ENCODE data around the gene SPEN.
"Not testable (repeated sequence)": the region's sequence is repeated elsewhere in the genome, so short reads cannot be mapped to it uniquely, and the experiment has no call there.

SPEN gene

GRCh38 chr1:15973772-15974171, 126.3 kb downstream of the SPEN start:
- TF ChIP-seq, protein P1, sequence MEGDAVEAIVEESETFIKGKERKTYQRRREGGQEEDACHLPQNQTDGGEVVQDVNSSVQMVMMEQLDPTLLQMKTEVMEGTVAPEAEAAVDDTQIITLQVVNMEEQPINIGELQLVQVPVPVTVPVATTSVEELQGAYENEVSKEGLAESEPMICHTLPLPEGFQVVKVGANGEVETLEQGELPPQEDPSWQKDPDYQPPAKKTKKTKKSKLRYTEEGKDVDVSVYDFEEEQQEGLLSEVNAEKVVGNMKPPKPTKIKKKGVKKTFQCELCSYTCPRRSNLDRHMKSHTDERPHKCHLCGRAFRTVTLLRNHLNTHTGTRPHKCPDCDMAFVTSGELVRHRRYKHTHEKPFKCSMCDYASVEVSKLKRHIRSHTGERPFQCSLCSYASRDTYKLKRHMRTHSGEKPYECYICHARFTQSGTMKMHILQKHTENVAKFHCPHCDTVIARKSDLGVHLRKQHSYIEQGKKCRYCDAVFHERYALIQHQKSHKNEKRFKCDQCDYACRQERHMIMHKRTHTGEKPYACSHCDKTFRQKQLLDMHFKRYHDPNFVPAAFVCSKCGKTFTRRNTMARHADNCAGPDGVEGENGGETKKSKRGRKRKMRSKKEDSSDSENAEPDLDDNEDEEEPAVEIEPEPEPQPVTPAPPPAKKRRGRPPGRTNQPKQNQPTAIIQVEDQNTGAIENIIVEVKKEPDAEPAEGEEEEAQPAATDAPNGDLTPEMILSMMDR (conservative IDR thresholded peaks at IDR 0.05; ENCODE audit: control insufficient read depth, insufficient read depth, low read depth, low read length), result no peak
- no peak for DNase-seq (ENCODE audit: low read depth)
- no peak overlapping the region for H3K4me3 ChIP-seq (ENCODE audit: control insufficient read depth, low read depth, low read length)

DNA sequence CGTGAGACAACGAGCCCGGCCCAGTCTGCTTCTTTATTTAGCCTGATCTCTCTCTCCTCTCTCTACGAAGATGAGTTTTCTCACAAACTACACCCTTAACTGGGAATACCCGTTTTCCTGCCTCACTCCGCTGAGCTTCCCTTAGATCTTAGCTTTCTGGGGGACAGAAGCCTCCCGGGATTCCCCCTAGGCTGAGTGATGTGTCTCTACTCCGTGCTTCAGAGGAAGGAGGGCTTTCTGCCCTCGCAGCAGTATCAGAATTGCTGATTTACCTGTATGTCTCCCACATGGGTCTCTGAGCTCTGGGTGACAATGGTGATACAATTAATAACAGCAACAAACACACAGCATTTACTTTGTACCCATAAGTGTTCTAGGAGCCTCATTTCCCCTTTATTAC, 127.3 kb downstream of the SPEN start:
- H3K4me3 ChIP-seq (ENCODE audit: control insufficient read depth, low read depth, low read length), result peak overlapping the region; percentile 81
- TF ChIP-seq, protein P1 (conservative IDR thresholded peaks at IDR 0.05; ENCODE audit: control insufficient read depth, insufficient read depth, low read depth, low read length), result no peak
- DNase-seq (ENCODE audit: low read depth), result no peak

- TF ChIP-seq, protein P1 (conservative IDR thresholded peaks at IDR 0.05; ENCODE audit: control insufficient read depth, insufficient read depth, low read depth, low read length), result no peak
- DNase-seq (ENCODE audit: low read depth), result peak; percentile 44
- peak overlapping the region; percentile 81 for H3K4me3 ChIP-seq (ENCODE audit: control insufficient read depth, low read depth, low read length)
Observed at GRCh38 chr1:15975358-15975804, 127.9 kb downstream of the SPEN start.

DNA sequence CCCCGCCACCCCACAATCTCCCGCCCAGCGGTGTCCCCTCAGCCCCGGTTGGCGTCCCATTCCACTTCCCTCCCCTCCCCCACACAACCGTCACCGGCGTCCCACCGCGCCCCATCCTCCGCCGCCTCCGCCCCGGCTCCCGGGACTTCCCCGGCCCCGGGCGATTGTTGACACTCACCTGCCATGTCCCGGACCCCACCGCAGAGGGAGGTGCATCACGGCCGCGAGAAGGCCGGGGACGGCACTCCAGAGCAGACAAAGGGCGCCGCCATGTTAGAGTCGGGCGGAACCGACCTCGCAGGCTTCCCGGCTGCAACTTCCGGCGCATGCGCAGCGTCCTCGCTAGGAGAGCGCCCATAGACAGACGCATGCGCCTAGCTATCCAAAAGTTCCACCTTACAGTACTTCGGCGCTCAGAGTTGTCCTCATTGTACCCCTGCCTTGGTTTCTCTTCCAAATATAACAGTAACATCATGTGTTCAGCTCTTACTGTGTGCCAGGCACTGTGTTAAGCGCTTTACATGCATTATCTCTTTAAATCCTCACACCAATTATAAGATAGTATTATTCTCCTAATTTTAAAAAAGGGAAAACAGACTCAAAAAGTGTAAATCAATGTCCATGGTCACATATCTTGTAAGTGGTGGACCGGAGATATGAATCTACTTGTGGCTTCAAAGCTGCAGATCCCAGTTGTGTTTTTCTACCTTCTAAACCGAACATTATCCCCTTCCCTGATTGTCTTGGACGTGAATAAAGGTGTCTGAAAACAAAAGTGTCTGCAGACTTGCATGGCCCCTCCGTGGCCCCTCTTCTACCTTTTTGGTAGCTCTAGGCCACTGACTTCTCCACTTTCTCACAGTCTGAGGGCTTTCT, 128.5 kb downstream of the SPEN start, which contains the start of gene ZBTB17:
TSS of gene ZBTB17 (minus strand) at position 297 of the 876 bp plus-strand sequence. CDS start 27,606 bp downstream, outside the sequence.
- peak; percentile 88 for DNase-seq (ENCODE audit: low read depth)
- peak within 1 kb of the TSS; percentile 81 for H3K4me3 ChIP-seq (ENCODE audit: control insufficient read depth, low read depth, low read length)
- TF ChIP-seq, protein P1 (conservative IDR thresholded peaks at IDR 0.05; ENCODE audit: control insufficient read depth, insufficient read depth, low read depth, low read length), result no peak

- not testable (repeated sequence) for DNase-seq (ENCODE audit: low read depth)
Observed at GRCh38 chr1:15977947-15978346, 130.4 kb downstream of the SPEN start.

GRCh38 chr1:15981679-15982078, 134.2 kb downstream of the SPEN start:
- TF ChIP-seq, protein P1 (conservative IDR thresholded peaks at IDR 0.05; ENCODE audit: control insufficient read depth, insufficient read depth, low read depth, low read length), result no peak
- no peak overlapping the region for H3K4me3 ChIP-seq (ENCODE audit: control insufficient read depth, low read depth, low read length)
- no peak for DNase-seq (ENCODE audit: low read depth)

More at GRCh38 chr1:15977947-15978346, 130.4 kb downstream of the SPEN start:
- not testable (repeated sequence) for H3K4me3 ChIP-seq (ENCODE audit: control insufficient read depth, low read depth, low read length)

- no peak overlapping the region for H3K4me3 ChIP-seq (ENCODE audit: control insufficient read depth, low read depth, low read length)
- TF ChIP-seq, protein P1 (conservative IDR thresholded peaks at IDR 0.05; ENCODE audit: control insufficient read depth, insufficient read depth, low read depth, low read length), result no peak
- no peak for DNase-seq (ENCODE audit: low read depth)
Observed at GRCh38 chr1:15983275-15983674, 135.8 kb downstream of the SPEN start.
